22Rv1 (cell line): Measurements from ENCODE around the gene PXMP4.

ENCODE experiments used
- CTCF ChIP-seq: fragments of 450-650 bp; IDR thresholded peaks from 2 replicates; pipeline ENCODE4 v1.5.1; 2017; ENCODE audit warnings: mild to moderate bottlenecking
- ZFX ChIP-seq: fragments of 450-650 bp; IDR thresholded peaks from 2 replicates; pipeline ENCODE4 v1.6.1; 2017; ENCODE audit warnings: antibody characterized with exemption, borderline replicate concordance

DNA sequence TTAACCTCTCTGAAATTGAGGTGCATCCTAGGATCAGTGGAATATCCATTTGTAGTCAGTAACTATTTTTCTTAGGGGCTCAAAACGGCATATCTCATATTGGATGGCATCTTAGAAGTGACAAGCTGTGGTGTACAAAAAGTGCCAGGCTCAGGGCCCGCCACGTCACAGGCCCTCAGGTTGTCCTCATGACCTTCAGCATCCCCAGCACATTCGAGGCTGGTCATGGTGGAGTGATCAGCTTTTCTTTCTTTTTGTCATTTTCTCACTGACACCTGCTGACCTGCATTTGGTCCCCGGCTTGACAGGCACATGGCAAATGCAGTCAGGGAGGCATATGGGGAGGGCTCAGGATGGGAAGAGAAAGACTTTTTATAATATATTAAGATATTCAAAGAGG lies 26.8 kb downstream of the PXMP4 start:
- TF ChIP-seq CTCF (no peak), ZFX (no peak)
